A549 (cell line): ENCODE results near the gene CHPF2. TPM values are rescaled to one million over a fixed set of nuclear protein-coding genes. Genes with fewer than 3 reads are reported as not detected.
A peak's percentile ranks its signal among the peaks of the same experiment; 100 is the strongest.

ENCODE experiments used
- ATAC-seq, 2 experiments: fragments of 200-7000 bp in 1 of 2; fragments of >200 bp in 1 of 2; cut with Nextera tagmentation in 1 of 2; cut with Tn5 transposase in 1 of 2; 3 replicates each; pipeline versions ENCODE4 v1.8.0 to v1.9.1; 2018 to 2020; ENCODE audit warnings: mild to moderate bottlenecking in 1 of 2, moderate library complexity in 1 of 2
- CTCF ChIA-PET: fragments of 300-600 bp; sonication (Branson Sonifier 250); formaldehyde crosslinking; extraction: SDS; loops from one replicate; lab custom pipeline; 2021; ENCODE audit warnings: antibody characterized with exemption, inconsistent platforms; lab: Yijun Ruan, JAX
- POLR2A ChIA-PET: fragments of 350-600 bp; formaldehyde crosslinking; extraction: SDS; loops from one replicate; lab custom pipeline; 2021; ENCODE audit warnings: antibody characterized with exemption, inconsistent platforms; lab: Yijun Ruan, JAX
- DNase-seq, 2 experiments: peaks; one replicate each; pipeline versions ENCODE4 v3.0.0 to v3.0.0-alpha.2; 2011 to 2016; ENCODE audit warnings: low read depth in 1 of 2, low spot score in 1 of 2
- FAIRE-seq: peaks from 2 replicates; lab custom pipeline; 2011; peaks lifted over from hg19 to GRCh38; lab: Jason Lieb, UNC
- H3K27ac ChIP-seq, 2 experiments: fragments of >200 bp; sonication (Bioruptor Twin); formaldehyde crosslinking; 3 replicates each; pipeline ENCODE4 v1.5.1; 2016 to 2017
- H3K4me1 ChIP-seq: fragments of >200 bp; sonication (Bioruptor Twin); formaldehyde crosslinking; 3 replicates; pipeline ENCODE4 v1.6.1; 2016
- H3K4me2 ChIP-seq: fragments of >200 bp; sonication (Bioruptor Twin); formaldehyde crosslinking; 3 replicates; pipeline ENCODE4 v1.6.1; 2016
- H3K4me3 ChIP-seq: fragments of >200 bp; sonication (Bioruptor Twin); formaldehyde crosslinking; 3 replicates; pipeline ENCODE4 v1.5.1; 2016
- H3K9me3 ChIP-seq: fragments of >200 bp; sonication (Bioruptor Twin); formaldehyde crosslinking; 3 replicates; pipeline ENCODE4 v1.6.1; 2016
- CBX8 ChIP-seq: fragments of 200-600 bp; sonication (generic); IDR thresholded peaks from 2 replicates; pipeline ENCODE4 v1.6.1; 2016
- CEBPB ChIP-seq, 2 experiments: fragments of >200 bp in 1 of 2; sonication (Bioruptor Twin) in 1 of 2; formaldehyde crosslinking in 1 of 2; IDR thresholded peaks; 2 replicates each; pipeline ENCODE4 v1.6.1; 2012 to 2016
- CHD2 ChIP-seq: fragments of 150-350 bp; IDR thresholded peaks from 2 replicates; pipeline ENCODE4 v1.6.1; 2014; ENCODE audit warnings: low read length; ENCODE audit not compliant: partially characterized antibody
- CHD4 ChIP-seq: fragments of 200-600 bp; sonication (generic); IDR thresholded peaks from 2 replicates; pipeline ENCODE4 v1.6.1; 2016; ENCODE audit warnings: antibody characterized with exemption, mild to moderate bottlenecking, borderline replicate concordance
- EHMT2 ChIP-seq: fragments of 200-600 bp; sonication (generic); IDR thresholded peaks from 2 replicates; pipeline ENCODE4 v1.6.1; 2016; ENCODE audit warnings: antibody characterized with exemption, low read depth, mild to moderate bottlenecking, moderate library complexity
- EP300 ChIP-seq, 2 experiments: fragments of >200 bp; sonication (Bioruptor Twin); formaldehyde crosslinking; IDR thresholded peaks; 2 replicates in 1 of 2; 3 replicates in 1 of 2; pipeline ENCODE4 v1.6.1; 2016 to 2017
- ESRRA ChIP-seq: fragments of 150-350 bp; IDR thresholded peaks from 2 replicates; pipeline ENCODE4 v1.6.1; 2014; ENCODE audit warnings: mild to moderate bottlenecking, low read length, borderline replicate concordance
- HES2 ChIP-seq: fragments of >200 bp; sonication (Bioruptor Twin); formaldehyde crosslinking; IDR thresholded peaks from 2 replicates; pipeline ENCODE4 v1.6.1; 2016
- HEYL ChIP-seq: fragments of 250-450 bp; sonication (Bioruptor Pico); IDR thresholded peaks from 2 replicates; pipeline ENCODE4 v1.8.0; 2021; ENCODE audit warnings: mild to moderate bottlenecking, moderate library complexity
- HOXA7 ChIP-seq: fragments of 250-450 bp; sonication (Bioruptor Pico); IDR thresholded peaks from 2 replicates; pipeline ENCODE4 v1.5.0; 2020; ENCODE audit warnings: mild to moderate bottlenecking, moderate library complexity
- MAFK ChIP-seq: fragments of 450-650 bp; IDR thresholded peaks from 2 replicates; pipeline ENCODE4 v1.6.1; 2014; ENCODE audit not compliant: partially characterized antibody
- MAZ ChIP-seq: fragments of 150-350 bp; IDR thresholded peaks from 2 replicates; pipeline ENCODE4 v1.6.1; 2014; ENCODE audit warnings: antibody characterized with exemption, low read depth, low read length, borderline replicate concordance
- NFE2L2 ChIP-seq: fragments of 150-350 bp; conservative IDR thresholded peaks from 2 replicates; pipeline ENCODE4 v1.6.1; 2014; ENCODE audit warnings: low read length
- NPAS2 ChIP-seq: fragments of 250-450 bp; sonication (Bioruptor Pico); IDR thresholded peaks from 2 replicates; pipeline ENCODE4 v1.8.0; 2022; ENCODE audit warnings: mild to moderate bottlenecking, moderate library complexity, borderline replicate concordance
- PHF8 ChIP-seq: fragments of 200-600 bp; sonication (generic); IDR thresholded peaks from 2 replicates; pipeline ENCODE4 v1.6.1; 2016; ENCODE audit warnings: low read depth, mild to moderate bottlenecking, antibody characterized with exemption, moderate library complexity, borderline replicate concordance
- POLR2A ChIP-seq: IDR thresholded peaks from 2 replicates; pipeline ENCODE4 v1.6.1; 2012; ENCODE audit warnings: mild to moderate bottlenecking, low read length
- RARB ChIP-seq: fragments of 250-450 bp; sonication (Bioruptor Pico); IDR thresholded peaks from 2 replicates; pipeline ENCODE4 v1.8.0; 2021; ENCODE audit warnings: mild to moderate bottlenecking, moderate library complexity
- REST ChIP-seq: fragments of 200-600 bp; sonication (generic); IDR thresholded peaks from 2 replicates; pipeline ENCODE4 v1.6.1; 2016; ENCODE audit warnings: antibody characterized with exemption, mild to moderate bottlenecking, moderate library complexity
- SREBF2 ChIP-seq: fragments of 450-650 bp; IDR thresholded peaks from 2 replicates; pipeline ENCODE4 v1.6.1; 2014; ENCODE audit warnings: mild to moderate bottlenecking, moderate library complexity
- ZFP36 ChIP-seq: fragments of 450-650 bp; IDR thresholded peaks from 2 replicates; pipeline ENCODE4 v1.6.1; 2014; ENCODE audit warnings: borderline replicate concordance; ENCODE audit not compliant: partially characterized antibody
- ZNF302 ChIP-seq: fragments of 250-450 bp; sonication (Bioruptor Pico); IDR thresholded peaks from 2 replicates; pipeline ENCODE4 v1.9.0; 2021; ENCODE audit warnings: inconsistent platforms, mild to moderate bottlenecking, moderate library complexity
- ZSCAN20 ChIP-seq: fragments of 250-450 bp; sonication (Bioruptor Pico); IDR thresholded peaks from 2 replicates; pipeline ENCODE4 v1.8.0; 2022; ENCODE audit warnings: mild to moderate bottlenecking, moderate library complexity
- WGBS: methylation state at CpG from one replicate; pipeline ENCODE4 v1.1.6; 2017; ENCODE audit errors: missing lambda C conversion rate; 5-methylcytosine and 5-hydroxymethylcytosine counted together
- polyA plus RNA-seq, 4 experiments: library from polyadenylated mRNA; depleted of rRNA in 3 of 4; stranded (reverse); fragments of >200 nt; fragmentation: RNase III in 1 of 4; extraction: RNeasy Plus Mini Kit Qiagen cat#74134 plus additional on column Dnase treatment in 1 of 4; gene quantifications; 2 replicates in 3 of 4; 3 replicates in 1 of 4; pipeline ENCODE4 v1.2.3, GENCODE V29; 2011 to 2017
- TF ChIP-seq, protein P1 (sequence below): fragments of 450-650 bp; IDR thresholded peaks from 2 replicates; pipeline ENCODE4 v1.6.1; 2014; ENCODE audit warnings: antibody characterized with exemption

Gene CHPF2
- polyA plus RNA-seq, 2 of the 4 experiments (the other 2 are of a cell fraction): 14.9 to 29.6 TPM

DNA sequence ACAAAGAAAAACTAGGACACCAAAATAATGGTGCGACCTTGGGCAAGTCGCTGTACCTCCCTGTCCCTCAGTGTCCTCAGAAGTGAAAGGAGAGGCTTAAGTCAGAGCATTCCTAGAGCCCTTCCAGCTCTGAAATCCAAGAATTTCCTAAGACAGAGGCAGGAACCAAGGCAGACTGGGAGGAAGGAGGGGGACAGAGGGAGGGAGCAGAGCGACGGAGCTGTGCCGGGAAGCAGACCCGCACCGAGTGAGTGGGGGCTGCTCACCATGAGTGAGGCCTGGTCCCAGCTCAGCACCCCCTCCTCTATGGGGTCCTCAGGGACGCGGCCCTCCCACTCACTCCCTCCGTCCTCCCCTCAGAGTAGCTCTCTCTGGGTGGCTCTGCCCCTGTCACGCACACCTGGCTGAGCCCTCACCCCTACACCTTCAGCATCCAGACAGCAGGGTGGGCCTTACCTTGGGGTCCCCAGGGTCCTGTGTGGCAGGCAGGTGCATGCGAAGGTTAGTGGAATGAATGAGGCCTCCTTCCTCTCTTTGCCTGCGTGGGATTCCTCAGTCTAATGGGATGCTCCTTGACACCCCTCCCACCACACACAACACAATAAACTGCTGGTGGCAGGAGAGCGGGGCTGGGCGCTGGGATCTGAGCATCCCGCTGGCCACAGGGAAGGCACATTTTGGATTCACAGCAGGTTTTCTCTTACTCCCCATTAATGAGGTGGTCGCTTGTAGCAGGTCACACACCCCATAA is 20.9 kb downstream of the CHPF2 start:
- no peak overlapping the region; the same call in 1 of the 3 replicates for H3K4me2 ChIP-seq
- no peaks in the 10 kb centered on the region for H3K9me3 ChIP-seq
- ChIA-PET POLR2A (no interaction called here), CTCF (interaction anchor here (1.0 to 8.3 kb wide), 5 partner anchors 8 to 142 kb away, joined by 3 to 60 read pairs (median 8); no protein-coding TSS in a partner anchor)
- 90% methylated on average over 16 of the region's 17 CpGs for WGBS
- H3K4me3 ChIP-seq: no peak overlapping the region
- FAIRE-seq: no peak
- H3K27ac ChIP-seq: peak overlapping the region in 1 of 2 experiments; percentile 94; a peak in 1 of 6 replicates
- no peak for DNase-seq
- peaks cover 24% of the 10 kb centered on the region for H3K4me1 ChIP-seq
- TF ChIP-seq CEBPB (IDR thresholded peaks at IDR 0.05) (no peak), NPAS2 (CRISPR knock-in tag) (no peak), RARB (CRISPR knock-in tag) (no peak), MAFK (no peak), PHF8 (no peak), EHMT2 (no peak), POLR2A (no peak), HEYL (CRISPR knock-in tag) (no peak), REST (no peak), HOXA7 (CRISPR knock-in tag) (no peak), ZNF302 (CRISPR knock-in tag) (no peak), SREBF2 (no peak), ESRRA (no peak), EP300 (IDR thresholded peaks at IDR 0.05) (no peak), MAZ (no peak), ZSCAN20 (CRISPR knock-in tag) (no peak)
- TF ChIP-seq, protein P1, sequence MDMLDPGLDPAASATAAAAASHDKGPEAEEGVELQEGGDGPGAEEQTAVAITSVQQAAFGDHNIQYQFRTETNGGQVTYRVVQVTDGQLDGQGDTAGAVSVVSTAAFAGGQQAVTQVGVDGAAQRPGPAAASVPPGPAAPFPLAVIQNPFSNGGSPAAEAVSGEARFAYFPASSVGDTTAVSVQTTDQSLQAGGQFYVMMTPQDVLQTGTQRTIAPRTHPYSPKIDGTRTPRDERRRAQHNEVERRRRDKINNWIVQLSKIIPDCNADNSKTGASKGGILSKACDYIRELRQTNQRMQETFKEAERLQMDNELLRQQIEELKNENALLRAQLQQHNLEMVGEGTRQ: no peak
- no peak for ATAC-seq

DNA sequence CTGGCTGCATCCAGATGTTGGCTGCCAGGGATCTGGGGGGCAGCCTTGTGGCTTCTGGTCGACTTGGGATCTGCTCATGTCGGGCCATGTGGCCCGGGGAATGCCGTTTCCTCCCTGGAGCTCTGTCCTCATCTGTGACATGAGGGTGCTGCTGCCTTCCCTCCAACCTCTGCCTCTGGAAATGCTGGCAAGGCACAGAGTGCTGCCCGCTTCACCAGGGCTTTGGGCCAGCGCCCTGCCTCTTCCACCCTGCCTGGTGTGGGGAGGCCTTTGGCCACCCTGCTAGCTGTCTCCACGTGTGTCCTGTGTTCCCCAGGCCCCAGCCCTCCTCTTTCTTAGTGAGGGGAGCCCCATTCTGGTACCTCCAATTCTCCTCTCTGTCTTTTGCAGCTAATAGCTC is 22.0 kb downstream of the CHPF2 start:
- TF ChIP-seq HES2: no peak
- TF ChIP-seq EP300 (IDR thresholded peaks at IDR 0.05): no peak
- TF ChIP-seq ESRRA: no peak
- no peak for TF ChIP-seq SREBF2
- TF ChIP-seq CBX8: no peak
- no peak for TF ChIP-seq ZSCAN20 (CRISPR knock-in tag)
- no peak for TF ChIP-seq CHD4
- no peak for TF ChIP-seq PHF8
- TF ChIP-seq ZNF302 (CRISPR knock-in tag): no peak
- TF ChIP-seq NFE2L2: no peak
- no peak for TF ChIP-seq CHD2
- no peak for TF ChIP-seq ZFP36
- Histone ChIP-seq H3K4me2 (no peak overlapping the region), H3K9me3 (no peaks in the 10 kb centered on the region), H3K27ac (no peak overlapping the region), H3K4me1 (peaks cover 19% of the 10 kb centered on the region), H3K4me3 (no peak overlapping the region)
- ChIA-PET CTCF (interaction anchor here (2.0 to 8.3 kb wide), 2 partner anchors 10 to 12 kb away, joined by 5 to 60 read pairs; no protein-coding TSS in a partner anchor), POLR2A (no interaction called here)
- ATAC-seq (no peak), FAIRE-seq (no peak), DNase-seq (no peak)
- 65% methylated on average over 4 of the region's 7 CpGs for WGBS
